H4 (cell line): Measurements from ENCODE around the gene GPC1. TPM values are rescaled to one million over a fixed set of nuclear protein-coding genes. Genes with fewer than 3 reads are reported as not detected.

Experiments used
- DNase-seq: peaks from one replicate; pipeline ENCODE4 v3.0.0-alpha.2; 2015; ENCODE audit warnings: low spot score
- total RNA-seq: library from RNA; depleted of rRNA; stranded (reverse); fragments of >200 nt; shearing (Covaris generic); gene quantifications from 2 replicates; pipeline ENCODE4 v1.2.3, GENCODE V29; 2014

The GPC1 gene
- total RNA-seq, 1 experiment from 2014 or later, result 17.9 TPM

DNA sequence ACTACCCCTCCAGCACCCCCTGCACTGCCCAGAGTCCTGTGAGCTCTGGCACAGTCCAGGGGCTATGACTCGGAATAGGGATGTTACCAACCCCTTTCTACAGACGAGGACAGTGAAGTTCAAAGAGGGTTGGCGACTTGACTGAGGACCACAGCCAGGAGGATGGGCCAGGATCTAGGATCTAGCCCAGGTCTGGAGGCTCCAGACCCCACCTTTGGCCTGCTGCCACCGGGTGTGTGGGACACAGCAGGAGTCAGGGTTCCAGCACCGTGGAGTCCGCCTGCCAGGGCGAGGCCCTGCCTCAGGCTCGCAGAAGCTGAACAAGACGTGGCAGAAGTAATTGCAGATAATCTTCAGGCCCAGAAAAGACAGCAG is 37.9 kb upstream of the GPC1 start:
- no peak for DNase-seq

DNA sequence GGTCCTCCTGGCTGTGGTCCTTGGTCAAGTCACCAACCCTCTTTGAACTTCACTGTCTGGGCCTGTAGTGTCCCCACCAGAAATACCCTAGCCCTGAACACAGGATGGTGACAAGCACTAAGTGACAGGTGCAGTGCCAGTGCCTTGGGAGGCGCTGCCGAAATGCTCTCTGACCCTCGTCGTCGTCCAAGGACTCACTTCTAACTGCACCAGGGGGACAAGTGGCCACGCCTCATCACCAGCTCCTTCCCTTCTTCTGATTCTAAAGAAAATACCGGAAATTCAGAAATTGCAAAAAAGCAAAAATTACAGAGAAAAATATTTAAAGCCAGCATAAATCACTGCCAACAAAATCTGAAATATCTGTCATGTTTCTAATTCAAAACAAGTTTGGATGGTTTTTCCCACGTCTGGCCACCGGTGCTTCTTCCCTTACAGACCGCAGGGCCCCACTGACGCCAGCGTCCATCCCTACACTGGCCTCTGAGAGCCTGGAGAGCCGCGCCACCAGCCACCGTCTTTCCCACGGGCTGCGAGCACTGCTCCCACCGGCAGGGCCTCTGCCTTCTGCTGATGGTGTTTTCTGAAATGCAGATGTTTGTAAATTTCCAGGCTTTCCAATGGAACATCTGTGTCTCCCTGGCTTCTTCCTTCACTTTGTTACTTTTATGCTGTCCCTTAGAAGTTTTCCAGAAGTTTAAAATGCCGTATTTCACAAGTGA is 37.4 kb upstream of the GPC1 start:
- no peak for DNase-seq

DNA sequence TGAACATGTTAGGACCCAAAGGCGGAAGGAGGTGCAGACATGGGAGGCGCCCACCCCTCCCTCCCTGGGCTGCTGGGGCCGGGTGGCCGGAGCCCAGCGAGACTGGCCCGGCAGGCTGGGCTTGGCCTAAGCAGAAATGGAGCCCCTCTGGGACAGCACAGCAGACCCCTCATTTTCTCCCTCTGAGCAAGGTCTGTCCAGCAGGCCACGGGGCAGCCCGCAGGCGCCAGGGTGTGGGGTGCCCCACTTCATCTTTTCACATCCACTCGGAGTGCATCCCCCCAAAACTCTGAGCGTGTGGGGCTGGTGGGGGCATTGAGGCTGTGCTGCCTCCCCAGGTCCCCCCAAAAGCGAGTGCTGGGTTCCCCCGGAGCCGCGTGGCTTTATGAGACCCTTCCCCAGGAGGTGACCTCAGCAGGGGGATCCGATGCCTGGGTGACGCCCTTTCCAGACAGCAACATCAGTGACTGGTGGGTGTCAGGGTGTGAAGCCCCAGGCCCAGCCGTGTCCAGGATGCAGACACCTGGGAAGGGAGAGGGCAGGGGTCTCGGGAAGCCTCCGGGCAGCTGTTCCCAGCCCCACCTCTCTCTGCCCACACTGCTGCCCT is 36.7 kb upstream of the GPC1 start:
- no peak for DNase-seq

DNA sequence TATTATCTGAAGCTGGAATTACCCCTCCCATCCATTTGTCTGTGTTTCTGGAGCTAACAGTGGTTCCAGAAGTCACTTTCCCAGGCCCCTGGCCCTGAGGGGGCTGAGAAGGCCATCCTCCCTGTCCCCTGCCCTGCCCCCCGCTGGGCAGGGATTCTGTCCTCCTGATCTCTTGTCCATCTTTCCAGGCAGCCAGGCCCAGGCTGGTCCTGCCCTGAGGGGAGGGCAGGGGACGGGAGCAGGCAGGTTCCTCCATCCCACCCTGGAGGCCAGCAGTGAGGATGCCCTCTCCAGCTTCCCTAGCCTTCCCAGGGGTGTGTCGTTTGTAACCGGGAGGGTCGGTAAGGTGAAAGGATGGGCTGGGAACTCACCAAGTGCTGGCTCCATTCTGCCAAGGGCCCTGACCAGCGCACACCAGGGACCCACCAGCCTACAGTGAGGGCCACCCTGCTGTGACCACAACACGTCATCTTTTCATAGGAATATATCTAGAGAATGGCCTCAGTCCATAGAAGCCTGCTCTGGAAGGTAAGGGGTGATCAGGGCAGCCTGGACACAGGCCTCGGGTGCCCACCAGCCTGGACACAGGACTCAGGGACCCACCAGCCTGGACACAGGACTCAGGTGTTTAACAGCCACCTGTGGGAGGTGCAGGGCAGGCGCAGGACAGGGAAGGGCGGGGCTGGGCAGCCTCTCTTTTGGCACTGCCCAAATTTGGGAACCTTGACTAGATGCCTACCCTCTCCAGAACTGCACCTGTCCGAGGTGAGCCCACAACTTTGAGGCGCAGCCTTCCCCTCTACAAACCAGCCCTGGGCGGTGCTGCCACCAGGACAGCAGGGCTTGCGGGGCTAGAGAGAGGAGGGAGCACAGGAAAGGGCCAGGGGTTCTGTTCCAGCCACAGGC is 35.8 kb upstream of the GPC1 start:
- DNase-seq, result no peak

DNA sequence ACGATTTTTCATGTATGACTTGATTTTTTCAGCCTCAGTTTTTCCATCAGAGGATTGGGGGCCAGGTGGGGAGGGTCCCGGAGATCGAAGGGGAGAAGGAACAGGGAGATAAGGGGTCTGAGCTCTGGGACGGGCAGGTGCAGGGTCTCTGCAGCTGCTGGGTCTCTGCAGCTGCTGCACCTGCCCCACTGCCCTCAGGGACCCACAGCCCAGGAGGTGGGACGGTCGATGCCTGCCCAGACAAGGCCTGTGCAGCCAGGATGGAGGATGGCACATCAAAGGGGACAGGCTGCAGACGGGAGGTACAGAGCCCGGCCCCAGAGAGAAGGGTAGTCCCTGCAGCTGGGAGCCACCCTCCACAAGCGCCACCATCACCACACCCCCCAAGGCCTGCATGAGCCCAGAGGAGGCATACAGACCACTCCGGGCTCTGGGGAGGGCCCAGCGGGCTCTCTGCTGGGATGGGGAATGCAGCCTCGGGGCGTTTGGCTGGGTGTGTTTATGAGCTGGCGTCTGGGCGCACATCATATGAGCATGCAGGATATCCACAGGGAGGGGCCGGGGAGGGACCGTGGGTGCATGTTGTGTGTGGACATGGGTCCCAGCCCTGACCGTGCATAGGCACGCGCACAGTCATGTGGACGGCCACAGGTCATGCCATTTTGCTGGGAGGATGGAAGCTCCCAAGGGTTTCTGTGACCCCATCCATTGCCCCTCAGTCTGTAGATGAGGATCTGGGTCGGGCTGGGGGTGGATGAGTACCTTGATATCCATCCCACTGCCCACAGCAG is 34.9 kb upstream of the GPC1 start:
- DNase-seq, result no peak

DNA sequence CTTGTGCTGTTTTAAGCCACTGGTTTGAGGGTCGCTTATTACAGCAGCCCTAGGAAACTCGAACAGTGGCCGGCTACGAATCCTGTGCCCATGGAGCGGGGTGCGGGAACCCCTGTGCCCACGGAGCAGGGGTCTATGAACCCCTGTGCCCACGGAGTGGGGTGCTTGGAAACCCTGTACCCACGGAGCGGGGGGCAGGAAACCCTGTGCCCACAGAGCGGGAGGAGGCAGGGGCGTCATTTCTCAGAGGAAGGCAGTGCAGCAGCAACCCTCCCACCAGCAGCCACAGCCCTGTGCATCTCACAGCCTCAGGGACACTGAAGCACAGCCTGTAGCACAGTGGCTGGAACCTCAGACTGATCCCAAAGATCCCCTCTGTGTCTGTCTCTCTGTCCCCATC is 34.2 kb upstream of the GPC1 start:
- no peak for DNase-seq

DNA sequence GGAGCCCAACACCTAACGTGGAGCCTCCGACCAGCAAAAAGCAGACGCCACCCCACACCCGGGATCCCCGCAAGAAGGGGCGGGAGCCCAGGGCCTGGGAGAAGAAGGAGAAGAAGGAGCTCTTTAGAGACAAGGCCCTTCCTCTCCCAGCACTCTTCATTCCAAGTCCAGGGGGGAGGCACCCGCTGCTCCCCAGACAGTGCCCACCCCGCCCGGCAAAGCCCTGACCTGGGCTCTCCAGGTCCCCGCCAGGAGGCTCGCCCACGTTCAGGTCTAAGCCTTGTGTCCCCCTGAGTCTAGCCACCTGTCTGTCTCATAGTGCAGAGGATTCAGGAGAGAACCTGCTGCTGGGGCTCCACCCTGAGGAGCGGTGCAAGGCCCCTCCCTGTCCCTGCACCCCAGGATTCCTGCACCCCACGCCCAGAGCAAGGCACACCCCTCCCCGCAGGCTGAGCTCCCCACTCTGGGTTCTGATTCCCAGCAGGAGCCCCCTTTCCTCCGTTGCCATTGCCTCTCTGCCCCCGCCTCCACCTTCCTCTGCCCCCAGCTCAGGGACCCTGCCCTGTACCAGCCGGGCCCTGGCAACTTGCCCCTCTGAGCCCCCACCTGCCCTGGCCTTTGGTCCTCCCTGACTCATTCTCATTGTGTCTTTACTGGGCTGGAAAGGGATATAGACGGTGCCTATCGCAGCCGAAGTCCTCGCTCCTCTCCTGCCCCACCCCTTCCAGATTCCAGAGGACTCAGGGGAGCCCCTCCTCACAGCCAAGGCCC is 33.5 kb upstream of the GPC1 start:
- DNase-seq, result no peak

DNA sequence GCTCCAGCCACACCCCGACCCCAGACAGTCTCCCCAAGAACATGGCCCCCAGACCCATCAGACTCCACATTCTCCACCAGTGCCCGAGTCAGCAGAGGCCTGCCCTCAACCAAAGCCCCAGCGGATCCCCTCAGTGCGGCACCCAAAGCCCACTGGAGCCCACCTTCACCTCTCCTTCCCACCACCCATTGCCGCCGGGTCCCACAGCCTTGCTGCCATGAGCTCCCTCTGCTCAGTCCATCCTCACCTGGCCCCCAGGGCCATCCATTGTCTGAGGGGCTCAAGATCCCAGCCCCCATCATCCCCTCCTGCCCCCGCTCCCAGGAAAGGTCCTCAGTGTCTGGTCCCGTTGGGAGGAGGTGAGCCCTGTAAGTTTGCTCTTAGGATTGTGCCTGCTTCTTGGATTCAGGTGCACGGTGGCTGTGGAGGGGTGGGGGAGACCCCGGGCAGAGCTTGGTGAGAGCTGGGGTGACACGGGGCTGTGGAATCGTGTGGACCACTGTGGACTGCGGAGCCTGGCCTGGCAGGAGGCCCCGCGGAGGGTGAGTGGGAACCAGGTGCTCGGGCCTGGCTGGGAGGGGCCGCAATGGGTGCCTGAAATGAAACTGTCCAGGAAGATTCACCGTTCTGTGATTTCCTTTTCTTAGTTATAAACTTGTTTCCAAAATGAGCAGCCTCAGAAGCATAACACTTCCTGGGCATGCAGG is 32.7 kb upstream of the GPC1 start:
- DNase-seq, result no peak

DNA sequence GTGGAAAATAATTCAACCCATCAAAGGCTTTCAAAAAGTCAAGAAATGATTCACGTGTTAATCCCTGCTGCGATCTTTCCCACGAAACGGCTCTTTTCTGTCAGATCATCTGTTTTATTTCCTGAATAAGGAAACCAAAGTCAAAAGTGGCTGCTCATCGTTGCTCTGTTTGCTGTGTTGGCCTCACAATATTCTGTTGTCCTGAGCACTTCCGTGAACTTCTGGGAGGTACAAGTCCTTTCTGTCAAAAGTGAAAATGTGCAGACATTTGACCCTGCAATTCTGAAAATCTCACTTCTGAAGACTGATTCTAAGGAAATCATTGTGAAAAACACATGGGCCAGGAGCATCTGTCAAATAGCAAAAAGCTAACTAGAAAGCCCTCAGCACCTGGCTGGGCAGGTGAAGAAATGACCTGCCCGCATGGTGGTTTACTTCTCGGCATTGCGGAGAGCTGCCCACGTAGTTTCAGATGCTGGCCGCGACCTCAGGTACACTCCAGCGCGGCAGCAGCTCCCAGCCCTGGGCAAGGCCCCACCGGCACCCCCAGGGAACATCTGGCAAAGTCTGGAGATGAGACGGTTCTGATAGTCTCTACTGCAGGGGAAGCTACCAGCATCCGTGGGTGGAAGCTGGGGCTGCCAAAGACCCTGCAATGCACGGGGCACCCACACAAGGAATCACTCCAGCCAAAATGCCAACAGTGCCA is 31.9 kb upstream of the GPC1 start:
- DNase-seq, result no peak

DNA sequence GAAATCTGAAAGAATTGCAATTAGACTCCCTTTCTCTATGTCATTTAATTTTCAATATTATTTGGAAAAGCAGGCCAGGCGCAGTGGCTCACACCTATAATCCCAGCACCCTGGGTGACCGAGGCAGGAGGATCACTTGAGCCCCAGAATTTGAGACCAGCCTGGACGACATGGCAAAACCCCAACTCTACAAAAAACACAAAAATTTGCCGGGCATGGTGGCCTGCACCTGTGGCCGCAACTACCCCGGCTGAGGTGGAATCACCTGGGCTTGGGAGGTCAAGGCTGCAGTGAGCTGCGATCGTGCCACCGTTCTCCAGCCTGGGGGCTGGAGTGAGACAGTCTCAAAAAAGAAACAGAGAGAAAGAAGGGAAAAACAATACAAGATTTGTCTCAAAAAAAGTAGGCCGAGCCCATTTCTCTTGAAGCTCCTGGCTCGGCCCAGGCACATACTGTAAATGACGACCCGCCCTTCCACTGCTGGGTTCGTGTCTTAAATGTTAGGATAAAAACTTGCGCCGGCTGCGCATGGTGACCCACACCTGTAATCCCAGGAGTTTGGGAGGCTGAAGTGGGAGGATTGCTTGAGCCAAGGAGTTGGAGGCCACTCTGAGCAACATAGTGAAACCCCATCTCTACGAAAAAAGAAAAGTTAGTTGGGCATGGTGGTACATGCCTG is 31.1 kb upstream of the GPC1 start:
- no peak for DNase-seq

DNA sequence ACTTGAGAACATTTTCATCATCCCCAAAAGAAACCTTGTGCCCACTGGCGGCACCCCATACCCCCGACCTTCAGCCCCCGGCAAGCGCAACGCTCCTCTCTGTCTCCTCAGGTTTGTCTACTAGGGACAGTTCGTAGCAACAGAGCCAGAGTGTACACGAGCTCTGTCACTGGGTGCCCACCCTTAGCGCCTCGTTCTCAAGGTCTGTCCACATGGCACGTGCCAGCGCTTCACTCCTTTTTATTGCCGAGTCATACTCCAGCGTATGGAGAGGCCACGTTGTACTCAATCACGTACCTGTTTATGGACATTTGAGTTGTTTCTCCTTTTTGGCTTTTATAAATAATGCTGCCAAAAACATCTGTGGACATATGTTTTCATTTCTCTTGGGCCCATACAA is 30.3 kb upstream of the GPC1 start:
- no peak for DNase-seq

DNA sequence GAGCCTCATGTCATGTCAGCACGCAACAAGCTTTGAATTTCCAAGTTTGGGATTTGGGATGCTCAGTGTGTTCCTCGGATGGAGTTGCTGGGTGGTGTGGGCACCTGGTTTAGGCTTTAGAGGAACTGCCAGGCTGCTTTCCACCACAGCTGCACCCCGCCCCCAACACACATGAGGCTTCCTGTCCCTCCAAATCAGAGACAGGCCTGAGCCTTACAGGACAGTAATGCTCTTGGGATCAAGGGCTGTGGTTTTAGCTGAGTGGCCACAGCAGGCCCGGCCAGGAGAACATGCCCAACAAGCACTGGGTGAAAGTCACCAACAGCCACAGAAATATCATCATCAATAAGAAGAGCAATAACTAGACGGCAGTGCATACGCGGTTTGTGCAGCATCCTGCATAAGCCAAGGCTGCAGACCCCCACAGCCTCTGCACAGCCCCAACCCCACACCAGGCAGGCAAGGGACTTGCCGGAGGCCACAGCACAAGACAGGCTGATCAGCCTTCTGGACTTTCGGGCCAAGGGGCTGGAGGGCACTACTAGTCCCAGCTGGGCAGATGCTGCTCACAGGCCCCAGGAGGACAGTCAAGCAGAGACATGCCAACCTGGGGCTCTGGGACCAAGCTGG is 29.7 kb upstream of the GPC1 start:
- no peak for DNase-seq

DNA sequence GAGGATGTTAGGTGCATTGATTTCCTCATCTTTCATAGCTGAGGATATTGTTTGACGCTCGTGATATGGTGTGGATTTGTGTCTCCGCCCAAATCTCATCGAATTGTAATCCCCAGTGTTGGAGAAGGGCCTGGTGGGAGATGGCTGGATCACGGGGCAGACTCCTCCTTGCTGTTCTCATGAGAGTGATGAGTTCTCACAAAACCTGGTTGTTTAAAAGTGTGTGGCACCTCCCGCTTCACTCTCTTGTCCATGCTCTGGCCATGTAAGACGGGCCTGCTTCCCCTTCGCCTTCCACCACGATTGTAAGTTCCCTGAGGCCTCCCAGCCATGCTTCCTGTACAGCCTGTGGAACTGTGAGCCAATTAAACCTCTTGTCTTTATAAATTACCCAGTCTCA is 28.4 kb upstream of the GPC1 start:
- DNase-seq, result no peak

DNA sequence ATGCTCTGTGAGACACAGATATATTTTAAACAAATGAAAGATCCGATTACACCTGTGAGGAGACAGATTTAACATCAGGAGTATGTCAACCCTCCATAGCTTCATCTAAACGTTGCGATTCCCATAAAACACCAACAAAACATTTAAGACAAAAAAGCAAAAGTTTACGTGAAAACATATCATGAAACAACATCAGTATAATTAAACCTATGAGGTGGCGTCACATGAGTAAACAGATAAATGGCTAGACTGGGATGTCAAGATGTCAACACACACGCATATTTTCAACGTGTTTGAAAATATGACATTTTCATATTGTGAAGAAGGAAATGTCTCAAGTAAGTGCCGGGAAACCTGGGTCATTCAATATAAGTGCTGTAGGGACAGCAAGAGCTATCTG is 25.5 kb upstream of the GPC1 start:
- DNase-seq, result no peak

DNA sequence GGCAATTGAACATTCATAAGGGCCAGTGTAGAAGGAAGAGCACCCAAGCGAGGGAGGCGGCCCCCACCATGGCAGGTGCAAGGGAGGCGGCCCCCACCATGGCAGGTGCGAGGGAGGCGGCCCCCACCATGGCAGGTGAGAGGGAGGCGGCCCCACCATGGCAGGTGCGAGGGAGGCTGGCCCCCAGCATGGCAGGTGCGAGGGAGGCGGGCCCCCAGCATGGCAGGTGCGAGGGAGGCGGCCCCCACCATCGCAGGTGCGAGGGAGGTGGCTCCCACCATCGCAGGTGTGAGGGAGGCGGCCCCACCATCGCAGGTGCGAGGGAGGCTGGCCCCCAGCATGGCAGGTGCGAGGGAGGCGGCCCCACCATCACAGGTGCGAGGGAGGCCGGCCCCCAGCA is 24.7 kb upstream of the GPC1 start:
- DNase-seq, result no peak

DNA sequence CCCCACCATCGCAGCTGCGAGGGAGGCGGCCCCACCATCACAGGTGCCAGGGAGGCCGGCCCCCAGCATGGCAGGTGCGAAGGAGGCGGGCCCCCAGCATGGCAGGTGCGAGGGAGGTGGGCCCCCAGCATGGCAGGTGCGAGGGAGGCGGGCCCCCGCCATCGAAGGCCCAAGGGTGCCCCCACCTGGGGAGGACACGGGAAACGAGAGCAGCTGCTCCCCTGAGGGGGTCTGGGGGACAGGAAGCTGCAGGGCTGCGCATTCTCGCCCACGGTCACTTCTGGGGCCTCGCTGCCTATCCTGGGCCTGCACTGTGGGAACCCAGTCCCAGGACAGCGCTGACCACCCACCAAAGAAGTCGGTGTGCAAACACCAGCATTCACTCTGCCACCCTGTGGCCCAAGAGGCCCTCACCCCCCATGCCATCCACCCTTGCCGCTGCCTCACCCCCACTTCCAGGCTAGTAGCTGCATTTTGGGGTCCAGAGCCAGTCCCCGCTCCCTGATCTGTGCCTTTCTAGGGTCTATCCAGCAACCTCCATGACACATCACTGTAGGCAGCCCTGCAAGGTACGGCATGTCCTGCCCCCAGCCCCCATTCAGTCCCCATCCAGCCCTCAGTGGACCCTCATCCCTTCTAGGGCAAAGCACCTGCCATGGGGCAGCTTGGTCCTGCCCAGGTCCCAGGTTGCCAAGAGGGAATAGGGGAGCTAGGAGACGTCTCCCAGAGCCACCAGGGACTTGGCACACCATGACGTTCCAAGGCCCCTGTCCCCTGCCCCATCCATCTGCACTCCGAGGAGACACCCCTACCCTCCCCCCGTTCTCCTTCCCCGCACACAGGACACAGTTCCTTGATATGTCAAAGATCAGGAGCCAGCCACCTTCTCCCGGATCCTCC is 24.0 kb upstream of the GPC1 start:
- no peak for DNase-seq

DNA sequence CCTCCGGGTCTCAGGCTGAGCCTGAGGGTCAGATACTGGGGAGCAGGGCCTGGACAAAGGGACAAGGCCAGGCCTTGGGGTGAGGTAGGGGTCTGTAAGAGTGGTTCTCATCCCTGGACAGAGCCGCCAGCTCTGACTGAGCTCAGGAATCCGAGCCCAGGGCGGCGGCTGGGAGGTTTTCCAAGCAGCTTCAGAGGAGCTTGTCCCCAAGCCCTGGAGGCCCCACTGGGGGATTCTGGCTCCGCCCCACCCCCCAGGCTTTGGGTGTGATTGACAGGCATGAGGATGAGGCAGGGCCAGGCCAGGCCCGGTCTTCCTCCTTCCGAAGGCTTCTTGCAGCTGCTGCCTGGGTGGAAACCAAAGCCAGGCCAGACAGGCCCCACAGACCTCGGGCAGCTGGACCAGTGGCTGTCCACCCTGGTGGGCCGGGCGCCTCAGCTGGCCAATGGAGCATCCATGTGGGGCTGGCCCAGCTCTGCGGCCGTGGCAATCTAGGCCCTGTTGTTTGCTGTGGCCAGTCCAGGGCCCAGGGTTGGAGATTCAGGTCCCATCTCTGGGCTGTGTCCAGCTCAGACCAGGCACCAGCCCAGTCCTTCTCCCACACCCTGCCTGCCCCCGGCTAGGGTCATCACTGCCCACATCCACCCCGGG is 23.1 kb upstream of the GPC1 start:
- DNase-seq, result no peak
